Measurements from ENCODE around the gene GTF2F2.
"Not testable (repeated sequence)": the region's sequence is repeated elsewhere in the genome, so short reads cannot be mapped to it uniquely, and the experiment has no call there.

Gene GTF2F2

DNA sequence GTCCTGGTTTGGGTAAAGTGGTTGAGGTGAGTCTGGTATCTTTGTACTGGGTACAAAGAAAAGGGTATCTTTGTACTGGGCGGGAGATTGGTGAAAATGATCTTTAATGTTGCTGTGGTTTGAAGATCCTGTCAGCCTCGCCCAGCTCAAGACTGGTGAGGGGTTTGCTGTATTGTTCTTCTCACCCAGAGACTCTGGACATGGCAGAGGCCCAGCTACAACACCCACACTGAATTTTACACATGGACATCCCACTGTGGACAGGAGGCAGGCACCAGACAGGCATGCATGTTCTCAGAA, 177.8 kb downstream of the GTF2F2 start:
- Histone ChIP-seq H3K9me2 (ENCODE audit: low read depth, low read length) (no peaks in the 10 kb centered on the region), H2AFZ (ENCODE audit: low read length) (no peak overlapping the region), H3K27ac (ENCODE audit: low read depth, low read length, poor library complexity, severe bottlenecking) (no peak overlapping the region), H3F3A (ENCODE audit: insufficient read depth, low read length) (no peaks in the 10 kb centered on the region), H4K20me1 (ENCODE audit: insufficient read depth, low read length) (no peaks in the 10 kb centered on the region), H3K4me2 (ENCODE audit: low read length) (no peak overlapping the region), H3K4me3 (ENCODE audit: low read depth, low read length, poor library complexity, severe bottlenecking) (no peak overlapping the region), H3K9me3 (ENCODE audit: low read length) (no peaks in the 10 kb centered on the region), H3K27me3 (ENCODE audit: insufficient read depth, low read length) (no peaks in the 10 kb centered on the region), H3K79me2 (ENCODE audit: insufficient read depth, low read length) (no peaks in the 10 kb centered on the region), H3K36me3 (ENCODE audit: insufficient read depth, low read length) (no peaks in the 10 kb centered on the region), H3K4me1 (ENCODE audit: insufficient read depth, low read length, severe bottlenecking) (peaks cover 8% of the 10 kb centered on the region), H3K9ac (ENCODE audit: low read length) (no peak overlapping the region)
- no peak for TF ChIP-seq CTCF (IDR thresholded peaks at IDR 0.05; ENCODE audit: low read length)
- no peak for TF ChIP-seq EZH2 (IDR thresholded peaks at IDR 0.05; ENCODE audit: borderline replicate concordance, low read length)

GRCh38 chr13:45298550-45298949, 178.2 kb downstream of the GTF2F2 start:
- not testable (repeated sequence) for H3K9me3 ChIP-seq (ENCODE audit: low read length); H3K4me2 ChIP-seq (ENCODE audit: low read length); H4K20me1 ChIP-seq (ENCODE audit: insufficient read depth, low read length); H3K27me3 ChIP-seq (ENCODE audit: insufficient read depth, low read length); H3K36me3 ChIP-seq (ENCODE audit: insufficient read depth, low read length); H3K9ac ChIP-seq (ENCODE audit: low read length); H3K27ac ChIP-seq (ENCODE audit: low read depth, low read length, poor library complexity, severe bottlenecking); H2AFZ ChIP-seq (ENCODE audit: low read length); H3F3A ChIP-seq (ENCODE audit: insufficient read depth, low read length); H3K4me3 ChIP-seq (ENCODE audit: low read depth, low read length, poor library complexity, severe bottlenecking); H3K4me1 ChIP-seq (ENCODE audit: insufficient read depth, low read length, severe bottlenecking); H3K79me2 ChIP-seq (ENCODE audit: insufficient read depth, low read length); H3K9me2 ChIP-seq (ENCODE audit: low read depth, low read length)

- no peaks in the 10 kb centered on the region for H3K27me3 ChIP-seq (ENCODE audit: insufficient read depth, low read length)
- H2AFZ ChIP-seq (ENCODE audit: low read length) = no peak overlapping the region
- no peaks in the 10 kb centered on the region for H3F3A ChIP-seq (ENCODE audit: insufficient read depth, low read length)
- H3K27ac ChIP-seq (ENCODE audit: low read depth, low read length, poor library complexity, severe bottlenecking) = no peak overlapping the region
- no peak overlapping the region for H3K4me2 ChIP-seq (ENCODE audit: low read length)
- no peaks in the 10 kb centered on the region for H3K9me2 ChIP-seq (ENCODE audit: low read depth, low read length)
- no peaks in the 10 kb centered on the region for H3K9me3 ChIP-seq (ENCODE audit: low read length)
- H3K4me3 ChIP-seq (ENCODE audit: low read depth, low read length, poor library complexity, severe bottlenecking) = no peak overlapping the region
- no peaks in the 10 kb centered on the region for H3K36me3 ChIP-seq (ENCODE audit: insufficient read depth, low read length)
- peaks cover 8% of the 10 kb centered on the region for H3K4me1 ChIP-seq (ENCODE audit: insufficient read depth, low read length, severe bottlenecking)
- H3K79me2 ChIP-seq (ENCODE audit: insufficient read depth, low read length) = no peaks in the 10 kb centered on the region
- H3K9ac ChIP-seq (ENCODE audit: low read length) = no peak overlapping the region
- no peaks in the 10 kb centered on the region for H4K20me1 ChIP-seq (ENCODE audit: insufficient read depth, low read length)
- TF ChIP-seq CTCF (IDR thresholded peaks at IDR 0.05; ENCODE audit: low read length) (no peak), EZH2 (IDR thresholded peaks at IDR 0.05; ENCODE audit: borderline replicate concordance, low read length) (no peak)
Observed at GRCh38 chr13:45299194-45299593, 178.9 kb downstream of the GTF2F2 start.

- H3K9ac ChIP-seq (ENCODE audit: low read length) = no peak overlapping the region
- no peaks in the 10 kb centered on the region for H3K9me2 ChIP-seq (ENCODE audit: low read depth, low read length)
Observed at GRCh38 chr13:45300190-45300985, 180.1 kb downstream of the GTF2F2 start.

More at GRCh38 chr13:45300190-45300985, 180.1 kb downstream of the GTF2F2 start:
- Histone ChIP-seq H3K4me1 (ENCODE audit: insufficient read depth, low read length, severe bottlenecking) (peaks cover 8% of the 10 kb centered on the region), H4K20me1 (ENCODE audit: insufficient read depth, low read length) (no peaks in the 10 kb centered on the region), H3K4me3 (ENCODE audit: low read depth, low read length, poor library complexity, severe bottlenecking) (no peak overlapping the region), H3K4me2 (ENCODE audit: low read length) (no peak overlapping the region), H3F3A (ENCODE audit: insufficient read depth, low read length) (no peaks in the 10 kb centered on the region), H3K27me3 (ENCODE audit: insufficient read depth, low read length) (no peaks in the 10 kb centered on the region), H3K79me2 (ENCODE audit: insufficient read depth, low read length) (no peaks in the 10 kb centered on the region), H3K27ac (ENCODE audit: low read depth, low read length, poor library complexity, severe bottlenecking) (no peak overlapping the region), H3K9me3 (ENCODE audit: low read length) (no peaks in the 10 kb centered on the region), H3K36me3 (ENCODE audit: insufficient read depth, low read length) (no peaks in the 10 kb centered on the region), H2AFZ (ENCODE audit: low read length) (no peak overlapping the region)
- TF ChIP-seq CTCF (IDR thresholded peaks at IDR 0.05; ENCODE audit: low read length) = no peak
- TF ChIP-seq EZH2 (IDR thresholded peaks at IDR 0.05; ENCODE audit: borderline replicate concordance, low read length) = no peak

All from OCI-LY1 (cell line).